GM19239 (cell line): ENCODE results near the gene MYO18B.

Experiments used
- DNase-seq: peaks from one replicate; pipeline ENCODE4 v3.0.0; 2011; ENCODE audit warnings: low spot score; ENCODE audit not compliant: insufficient read length
- FAIRE-seq: peaks from 2 replicates; lab custom pipeline; 2011; peaks lifted over from hg19 to GRCh38; lab: Jason Lieb, UNC

MYO18B gene

DNA sequence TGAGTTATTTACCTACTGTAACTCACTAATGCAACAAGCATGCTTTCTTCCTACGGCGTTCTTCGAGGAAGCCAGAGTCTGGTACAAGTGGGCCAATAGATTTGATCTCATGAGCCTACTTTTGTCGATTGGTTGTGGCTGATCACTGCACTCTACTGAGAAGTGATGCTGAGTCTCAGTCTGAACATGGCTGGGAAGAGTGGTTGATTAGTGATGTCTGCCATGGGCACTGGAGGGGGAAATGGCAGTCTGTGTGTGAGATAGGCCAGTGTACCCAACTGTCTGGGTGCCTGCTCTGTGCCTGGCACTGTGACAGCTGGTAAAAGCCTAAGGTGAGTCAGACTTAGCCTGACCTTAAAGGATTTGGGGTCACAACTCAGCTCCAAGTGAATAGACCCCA, 28.3 kb downstream of the MYO18B start:
- no peak for FAIRE-seq
- no peak for DNase-seq

DNA sequence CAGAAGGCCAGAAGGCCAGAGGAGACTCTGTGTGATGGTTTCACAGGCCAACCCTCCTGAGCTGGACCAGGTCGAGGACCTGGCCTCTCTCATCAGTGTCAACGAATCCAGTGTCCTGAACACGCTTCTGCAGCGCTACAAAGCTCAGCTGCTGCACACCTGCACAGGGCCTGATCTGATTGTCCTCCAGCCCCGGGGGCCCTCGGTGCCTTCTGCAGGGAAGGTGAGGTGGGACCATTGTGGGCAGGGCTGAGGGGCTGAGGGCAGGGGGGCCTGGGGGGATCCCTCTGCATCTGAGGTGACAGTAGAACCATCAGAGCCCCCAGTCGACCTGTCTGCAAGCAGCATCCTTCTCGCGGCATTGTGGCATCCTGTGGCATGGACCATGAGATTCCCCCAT, 30.3 kb downstream of the MYO18B start:
- DNase-seq = no peak
- FAIRE-seq = no peak

DNA sequence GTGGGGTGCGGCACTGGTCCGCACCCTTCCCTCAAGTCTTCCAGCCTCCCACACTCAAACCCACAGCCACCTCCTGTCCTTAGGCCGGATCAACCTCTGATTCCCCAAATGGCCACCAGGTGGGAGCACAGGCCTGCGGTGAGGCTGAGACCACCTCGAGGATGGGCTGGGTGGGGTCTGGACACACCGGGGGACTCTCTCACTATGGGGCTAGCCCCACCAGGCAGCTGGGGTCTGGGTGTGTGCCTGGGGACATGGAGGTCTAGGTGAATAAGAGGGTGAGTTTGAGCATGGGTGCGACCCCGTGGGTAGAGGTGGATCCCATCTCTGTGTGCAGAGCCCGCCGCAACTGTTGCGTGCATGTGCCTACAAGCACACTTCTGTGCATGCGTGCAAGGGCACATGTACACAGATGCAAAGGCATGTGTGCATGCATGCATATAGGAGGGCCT, 32.6 kb downstream of the MYO18B start:
- DNase-seq (no peak), FAIRE-seq (no peak)

DNA sequence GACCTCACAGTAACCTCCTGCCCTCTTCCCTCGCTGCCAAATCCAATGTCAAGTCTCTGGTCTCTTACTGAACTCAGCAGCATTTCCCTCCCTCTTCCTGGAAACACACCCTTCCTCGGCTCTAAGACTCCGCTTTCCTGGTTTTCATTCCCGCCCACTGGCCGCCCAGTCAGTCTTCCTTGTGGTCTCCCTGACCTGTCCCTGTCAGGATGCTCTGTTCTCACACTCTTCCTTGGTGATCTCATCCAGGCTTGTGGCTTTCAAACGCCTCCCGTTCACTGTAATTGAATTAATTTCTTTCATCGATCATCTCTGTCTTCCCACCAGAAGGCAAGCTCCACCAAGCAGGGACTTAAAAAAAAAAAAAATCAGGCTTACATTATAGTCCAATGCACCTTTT, 33.5 kb downstream of the MYO18B start:
- DNase-seq (no peak), FAIRE-seq (no peak)

DNA sequence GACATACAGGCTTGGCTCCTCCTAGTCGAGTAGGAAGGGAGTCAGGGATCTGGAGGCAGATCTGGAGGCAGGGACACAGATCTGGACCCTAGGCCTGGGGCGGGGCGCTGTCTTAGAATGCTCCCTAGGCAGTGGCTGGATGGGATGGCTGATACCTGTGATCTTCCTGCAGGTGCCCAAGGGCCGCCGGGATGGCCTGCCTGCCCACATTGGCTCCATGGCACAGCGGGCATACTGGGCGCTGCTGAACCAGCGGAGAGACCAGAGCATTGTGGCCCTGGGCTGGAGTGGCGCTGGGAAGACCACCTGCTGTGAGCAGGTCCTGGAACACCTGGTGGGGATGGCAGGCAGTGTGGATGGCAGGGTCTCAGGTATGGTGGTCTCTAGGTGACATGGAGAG, 35.4 kb downstream of the MYO18B start:
- DNase-seq (no peak), FAIRE-seq (no peak)

DNA sequence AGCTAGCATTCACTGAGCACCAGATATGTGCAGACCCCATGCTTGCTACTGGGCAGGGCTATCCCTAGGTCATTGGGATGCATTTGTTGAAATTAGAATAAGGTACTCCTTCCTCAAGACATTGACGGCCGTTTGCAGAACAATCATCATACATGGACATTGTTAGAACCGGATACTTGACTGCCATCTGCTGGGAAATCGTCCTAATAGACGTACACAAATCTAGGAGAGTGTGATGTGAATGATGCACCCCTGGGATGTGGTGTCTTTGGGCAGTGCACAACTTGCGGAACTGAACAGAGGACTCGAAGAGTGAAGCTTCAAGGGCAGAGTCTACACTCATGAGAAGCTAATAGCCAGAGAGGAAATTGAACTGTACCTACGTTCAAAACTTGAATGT, 35.9 kb downstream of the MYO18B start:
- DNase-seq (no peak), FAIRE-seq (peak; percentile 84)

DNA sequence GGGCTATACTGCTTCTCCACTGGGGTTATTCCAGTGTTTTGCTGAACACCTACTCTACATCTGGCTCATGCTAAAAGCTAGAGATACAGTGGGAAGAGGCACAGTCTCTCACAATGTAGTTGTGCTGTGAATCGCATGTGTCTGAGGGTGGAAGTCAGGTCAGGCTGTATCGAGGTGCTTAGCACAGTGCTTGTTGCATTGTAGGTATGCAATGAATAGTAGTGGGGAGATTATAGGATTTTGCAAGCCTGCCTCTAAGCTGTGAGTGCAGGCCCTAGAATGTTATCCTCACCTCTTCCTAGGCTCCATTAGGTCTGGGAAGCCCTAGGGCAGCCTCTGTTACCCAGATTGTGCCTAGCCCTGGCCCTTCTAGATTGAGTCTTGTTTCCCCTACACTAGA, 37.4 kb downstream of the MYO18B start:
- no peak for FAIRE-seq
- DNase-seq = no peak

DNA sequence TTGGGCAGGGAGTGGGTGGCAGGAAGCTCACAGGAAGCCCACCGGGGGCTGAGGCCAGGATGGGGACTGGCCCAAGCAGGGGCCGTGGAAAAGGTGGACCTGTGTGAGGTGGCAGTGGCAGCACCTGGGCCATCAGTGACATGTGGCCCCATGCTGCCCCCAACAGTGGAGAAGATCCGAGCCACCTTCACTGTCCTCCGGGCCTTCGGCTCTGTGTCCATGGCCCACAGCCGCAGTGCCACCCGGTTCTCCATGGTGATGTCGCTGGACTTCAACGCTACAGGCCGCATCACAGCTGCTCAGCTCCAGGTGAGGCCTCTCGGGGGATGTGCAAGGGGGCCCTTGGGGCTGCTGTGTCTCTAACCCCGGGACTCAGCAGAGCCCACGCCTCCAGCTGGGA, 37.9 kb downstream of the MYO18B start:
- no peak for DNase-seq
- no peak for FAIRE-seq

DNA sequence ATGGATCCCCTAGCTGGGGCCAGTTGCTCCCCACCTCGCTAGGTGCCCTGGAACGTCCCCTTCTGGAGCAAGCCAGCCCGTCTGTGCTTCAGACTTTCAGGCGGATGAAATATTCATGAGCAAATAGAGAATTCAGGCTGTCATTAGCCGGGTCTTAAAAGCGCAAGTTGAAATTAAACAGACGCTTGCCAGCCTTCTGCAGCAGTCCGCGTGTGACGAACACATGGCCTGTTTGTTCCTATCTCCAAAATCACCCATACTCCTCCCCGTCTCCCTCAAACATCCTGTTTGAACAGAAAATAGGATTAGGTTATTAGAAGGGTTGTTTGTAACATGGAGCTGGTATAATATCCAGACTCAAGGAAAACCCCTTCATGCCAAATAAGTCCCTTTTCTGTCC, 38.7 kb downstream of the MYO18B start:
- FAIRE-seq (no peak), DNase-seq (no peak)

DNA sequence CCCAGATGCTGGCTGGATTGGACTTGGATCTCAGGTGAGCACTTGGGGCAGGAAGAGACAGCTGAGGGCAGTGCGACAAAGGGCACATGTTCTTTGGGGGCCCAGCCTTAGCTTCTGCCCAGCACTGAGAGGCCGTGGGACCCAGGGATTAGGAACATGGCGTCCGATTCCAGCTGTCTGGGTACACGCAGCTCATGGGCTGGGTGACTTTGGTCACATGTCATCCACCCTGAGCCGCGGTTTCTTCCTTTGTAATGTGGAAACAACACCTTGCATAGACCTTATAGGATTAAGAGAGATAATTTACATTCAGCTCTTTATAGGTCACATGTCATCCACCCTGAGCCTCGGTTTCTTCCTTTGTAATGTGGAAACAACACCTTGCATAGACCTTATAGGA, 39.8 kb downstream of the MYO18B start:
- FAIRE-seq (no peak), DNase-seq (no peak)

DNA sequence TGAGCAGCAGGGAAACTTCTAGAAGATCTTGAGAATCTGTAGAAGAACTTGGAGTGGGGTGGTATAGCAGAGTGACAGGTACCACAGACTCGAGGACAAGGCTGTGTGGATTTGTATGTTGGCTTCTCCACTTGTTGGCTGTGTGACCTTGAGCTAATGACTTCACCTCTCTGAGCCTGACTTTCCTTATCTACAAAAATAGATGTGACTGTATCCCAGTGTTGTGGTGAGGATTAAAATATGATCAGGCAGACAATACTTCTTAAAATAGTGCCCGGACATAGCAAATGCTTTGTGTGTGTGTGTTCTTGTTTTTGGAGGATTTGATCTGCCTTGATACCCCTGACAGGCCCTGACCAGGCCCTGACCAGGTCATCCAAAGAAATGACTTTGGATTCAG, 40.8 kb downstream of the MYO18B start:
- DNase-seq (no peak), FAIRE-seq (no peak)

DNA sequence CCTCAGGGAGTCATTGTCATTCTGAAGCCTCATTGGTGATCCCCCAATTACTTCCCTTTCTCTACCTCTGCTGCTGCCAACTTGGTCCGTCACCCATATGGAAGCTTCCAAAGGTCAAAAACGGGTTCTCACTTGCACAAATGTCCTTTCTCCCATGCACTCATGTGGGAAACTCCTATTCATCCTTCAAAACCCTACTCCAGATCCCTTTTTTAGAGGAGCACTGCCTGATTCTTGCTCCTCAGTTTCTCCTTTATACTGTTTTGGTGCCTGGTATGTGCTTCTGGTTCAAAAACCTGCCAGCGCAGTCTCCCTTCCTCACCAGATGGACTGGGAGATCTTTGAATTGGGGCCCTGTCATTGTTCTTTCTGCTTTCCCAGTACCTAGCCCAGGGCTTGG, 41.9 kb downstream of the MYO18B start:
- DNase-seq (no peak), FAIRE-seq (no peak)

DNA sequence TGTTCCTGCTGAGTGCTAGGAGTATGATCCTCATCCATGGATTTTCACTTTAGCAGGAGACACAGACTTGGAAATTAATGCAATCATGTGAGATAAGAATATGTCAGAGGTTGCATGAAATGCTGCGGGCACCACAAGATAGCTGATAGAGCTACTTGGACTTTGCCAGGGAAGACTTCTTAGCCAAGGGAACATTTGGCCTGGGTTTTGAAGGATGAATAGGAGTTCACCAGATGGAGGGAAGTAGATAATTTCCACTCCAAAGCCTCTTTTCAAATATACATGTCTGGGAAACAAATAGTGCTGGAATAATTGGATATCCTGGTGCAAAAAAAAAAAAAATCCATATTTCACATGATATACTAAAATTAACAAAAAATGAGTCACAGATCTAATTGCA, 44.2 kb downstream of the MYO18B start:
- FAIRE-seq = no peak
- no peak for DNase-seq

DNA sequence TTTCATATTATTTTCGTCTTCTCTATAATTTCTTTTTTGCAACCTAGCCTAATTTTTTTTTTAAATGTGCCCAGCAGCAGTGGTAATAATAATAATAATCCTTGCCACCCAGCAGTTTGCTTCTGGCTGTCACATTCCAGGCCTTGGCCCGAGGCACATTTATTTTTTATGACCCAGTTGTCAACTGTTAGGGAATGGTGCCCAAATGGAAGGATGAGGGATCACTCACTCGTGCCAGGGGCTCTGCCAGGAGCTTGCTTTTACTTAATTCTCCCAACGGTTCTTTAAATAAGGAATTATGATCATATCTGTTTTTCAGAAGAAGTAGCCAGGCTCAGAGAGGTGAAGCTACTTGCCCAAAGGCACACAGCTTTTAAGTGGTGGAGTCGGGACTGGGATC, 49.6 kb downstream of the MYO18B start:
- no peak for FAIRE-seq
- no peak for DNase-seq

DNA sequence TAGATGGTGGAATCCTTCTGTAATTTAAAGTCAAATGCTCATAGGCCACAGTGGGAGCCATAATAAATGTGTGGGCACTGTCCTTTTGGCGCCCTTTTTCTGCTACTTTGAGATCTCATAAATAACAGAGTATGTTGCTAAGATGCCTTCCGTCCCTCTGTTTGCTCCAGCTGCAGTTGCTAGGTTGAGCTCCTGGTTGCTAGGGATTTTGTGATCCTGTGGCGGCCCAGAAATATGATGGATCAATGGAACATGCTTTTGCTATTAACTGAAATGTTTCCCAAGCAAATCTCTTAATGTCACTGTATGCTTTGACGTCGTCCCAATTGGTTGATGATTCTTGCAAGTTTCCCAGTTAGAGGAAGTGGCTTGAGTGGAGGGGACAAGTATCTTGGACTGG, 53.5 kb downstream of the MYO18B start:
- FAIRE-seq = no peak
- no peak for DNase-seq

DNA sequence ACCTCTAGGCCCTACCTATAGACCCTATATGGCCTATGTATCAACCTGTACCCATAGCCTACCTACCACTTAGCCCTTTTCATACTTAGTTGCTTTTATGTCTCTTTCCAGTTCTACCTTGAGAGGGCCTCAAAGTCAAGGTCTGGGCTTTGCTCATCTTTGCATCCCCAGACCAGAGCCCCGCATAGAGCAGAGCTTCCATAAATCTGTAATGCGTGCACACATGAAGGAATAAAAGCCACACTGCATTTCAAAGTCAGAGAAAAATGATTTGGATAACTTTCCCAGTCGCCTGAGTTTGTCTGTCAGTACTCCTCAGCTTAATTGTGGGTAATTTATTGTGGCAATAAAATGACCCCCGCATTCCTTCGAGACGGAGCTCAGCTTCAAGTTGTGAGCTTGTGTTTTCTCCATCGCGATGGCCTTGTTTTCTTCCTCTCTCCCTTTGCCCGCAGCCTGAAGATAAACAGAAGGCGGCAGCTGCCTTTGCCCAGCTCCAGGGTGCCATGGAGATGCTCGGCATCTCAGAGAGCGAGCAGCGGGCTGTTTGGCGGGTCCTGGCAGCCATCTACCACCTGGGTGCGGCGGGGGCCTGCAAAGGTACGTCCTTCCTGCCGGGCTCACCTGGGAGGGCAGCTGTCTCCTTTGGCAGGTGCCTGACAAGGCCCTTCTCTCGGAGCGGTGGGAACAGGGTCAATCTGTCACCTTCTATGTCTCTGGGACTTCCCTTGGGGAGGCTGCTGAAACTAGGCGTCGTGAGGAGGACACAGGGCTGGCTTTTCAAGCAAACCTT, 55.7 kb downstream of the MYO18B start:
- FAIRE-seq (no peak), DNase-seq (no peak)

DNA sequence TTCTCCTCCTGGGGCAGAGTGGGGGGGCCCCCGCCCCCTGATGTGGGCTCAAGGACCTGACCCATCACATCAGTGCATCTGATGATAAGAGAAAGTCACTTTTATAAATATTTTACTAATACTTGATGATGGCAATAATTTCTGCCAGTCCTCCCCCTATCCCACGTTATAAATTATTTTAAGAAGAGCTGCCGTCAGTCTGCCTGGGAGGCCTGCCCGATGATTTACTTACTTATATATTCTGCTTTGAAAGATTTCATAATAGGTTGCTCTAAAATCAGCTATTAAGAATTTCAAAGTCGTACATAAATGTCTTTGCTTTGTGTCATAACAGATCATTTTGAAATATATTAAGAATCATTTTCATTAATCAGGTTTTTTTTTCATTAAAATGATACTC, 58.8 kb downstream of the MYO18B start:
- FAIRE-seq (no peak), DNase-seq (no peak)

DNA sequence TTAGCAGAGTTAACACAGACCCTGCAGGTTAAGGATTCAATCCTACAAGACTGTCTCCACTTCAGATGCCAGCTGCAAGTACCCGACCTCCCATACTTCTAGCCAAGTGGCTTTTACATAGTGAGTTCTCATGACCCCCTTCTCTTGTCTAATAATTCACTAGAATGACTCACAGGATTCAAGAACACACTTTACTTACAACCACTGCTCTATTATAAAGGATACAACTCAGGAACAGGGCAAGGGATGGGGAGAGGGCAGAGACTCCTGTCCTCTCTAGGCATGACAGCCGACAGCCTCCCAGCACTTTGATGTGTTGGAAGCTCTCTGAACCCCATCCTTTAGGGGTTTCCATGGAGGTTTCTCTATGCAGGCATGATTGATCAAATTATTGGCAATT, 60.0 kb downstream of the MYO18B start:
- FAIRE-seq (no peak), DNase-seq (no peak)

DNA sequence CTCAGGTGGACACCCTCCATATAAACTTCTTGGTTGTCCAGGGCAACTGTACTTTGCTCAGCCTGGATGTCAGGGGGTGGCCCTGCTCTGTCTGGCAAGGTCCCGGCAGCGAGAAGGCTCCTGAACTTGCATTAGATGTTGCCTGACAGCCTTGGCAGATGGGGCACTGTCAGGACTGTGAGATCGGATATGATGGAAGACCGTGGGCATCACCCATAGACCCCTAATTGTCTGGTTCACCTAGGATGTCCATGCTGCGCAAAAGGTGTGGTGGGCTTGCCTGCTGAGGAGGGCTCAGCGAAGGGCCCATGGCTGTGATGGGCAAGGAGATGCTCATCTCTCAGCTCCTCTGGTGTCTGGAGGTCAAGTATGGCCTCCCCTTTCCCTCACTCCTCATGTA, 62.7 kb downstream of the MYO18B start:
- no peak for FAIRE-seq

DNA sequence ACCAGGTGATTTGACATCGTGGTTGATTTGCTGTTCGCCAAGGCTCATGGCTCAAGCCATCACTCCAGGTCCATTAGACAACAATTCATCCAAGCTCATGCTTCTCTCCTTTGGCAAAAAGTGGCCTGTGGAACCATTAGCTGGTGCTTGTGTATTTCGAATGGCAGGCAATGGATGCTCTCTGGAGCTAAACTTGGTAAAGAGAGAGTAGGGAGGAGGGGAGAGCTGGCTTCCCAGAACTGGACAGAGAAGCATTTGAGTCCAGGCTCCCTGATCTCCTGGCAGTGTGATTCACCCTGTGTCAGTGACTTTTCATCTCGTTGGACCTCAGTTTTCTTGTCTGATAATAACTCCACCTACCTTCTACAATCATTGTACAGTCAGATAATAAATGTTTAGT, 64.6 kb downstream of the MYO18B start:
- DNase-seq = no peak
- FAIRE-seq = no peak

More for the DNA sequence above, 62.7 kb downstream of the MYO18B start:
- DNase-seq = no peak

DNA sequence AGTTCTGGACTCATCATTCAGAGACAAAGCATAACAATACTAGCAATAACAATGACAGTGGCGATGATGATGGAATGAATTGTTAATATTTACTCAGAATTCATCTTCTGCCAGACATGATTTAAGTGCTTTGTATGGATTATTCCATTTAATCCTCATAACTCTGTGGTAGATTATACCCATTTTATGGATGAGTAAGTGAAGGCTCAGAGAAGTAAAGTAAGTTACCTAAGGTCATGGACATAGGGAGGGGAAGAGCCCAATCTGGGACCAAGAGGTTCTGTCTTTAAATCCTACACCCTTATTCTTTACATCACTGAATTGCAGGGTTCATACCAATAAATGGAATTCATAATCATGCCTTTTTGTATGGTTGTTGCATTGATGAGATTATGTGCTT, 72.7 kb downstream of the MYO18B start:
- FAIRE-seq (no peak), DNase-seq (no peak)

DNA sequence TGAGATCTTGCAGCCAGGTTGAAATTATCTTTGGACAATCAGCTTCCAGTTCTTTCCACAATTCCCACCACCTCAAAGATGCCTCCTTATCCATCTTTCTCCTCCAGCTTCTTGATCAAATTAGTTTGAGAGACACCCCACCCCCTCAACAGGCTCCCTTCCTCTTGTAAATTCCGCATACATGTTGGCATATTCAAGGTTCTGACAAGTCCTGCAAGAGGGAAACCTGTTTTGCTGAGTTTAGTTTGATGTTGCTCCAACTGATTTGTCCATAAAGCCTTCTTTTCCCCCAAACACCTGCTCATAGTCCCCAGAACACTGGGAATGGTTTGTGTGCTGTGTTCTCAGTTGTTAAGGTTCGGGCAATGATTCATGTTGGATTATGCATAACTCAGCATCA, 73.6 kb downstream of the MYO18B start:
- DNase-seq (no peak), FAIRE-seq (no peak)
